CD14-positive monocyte (primary cell): ENCODE measurements around the gene IKZF4. TPM values are rescaled to one million over a fixed set of nuclear protein-coding genes. Genes with fewer than 3 reads are reported as not detected.
A peak's percentile ranks its signal among the peaks of the same experiment; 100 is the strongest.

Experiments
- DNase-seq, 3 donors: peaks; one replicate each; pipeline ENCODE4 v3.0.0-alpha.2; 2011 to 2022
- H2AFZ ChIP-seq: 2 replicates; pipeline ENCODE4 v1.6.0; 2012; ENCODE audit warnings: mild to moderate bottlenecking, low read depth, low read length, inconsistent platforms; ENCODE audit not compliant: insufficient read depth, poor library complexity, severe bottlenecking
- H3K27ac ChIP-seq, 2 donors: 1 replicate in 1 of 2; 2 replicates in 1 of 2; pipeline ENCODE4 v1.5.1; 2012 to 2013; ENCODE audit warnings: low read length in 2 of 2, control low read depth in 1 of 2, inconsistent platforms in 1 of 2, low read depth in 1 of 2, mild to moderate bottlenecking in 1 of 2
- H3K27me3 ChIP-seq, 2 donors: one replicate each; pipeline versions ENCODE4 v1.6.0 to v1.6.1; 2011 to 2013; ENCODE audit warnings: low read length in 2 of 2; ENCODE audit not compliant: control insufficient read depth in 2 of 2, insufficient read depth in 2 of 2
- H3K36me3 ChIP-seq, 2 donors: replicated peaks in 1 of 2; 1 replicate in 1 of 2; 2 replicates in 1 of 2; pipeline versions ENCODE4 v1.5.1 to v1.6.1; 2012 to 2013; ENCODE audit warnings: low read length in 2 of 2, control low read depth in 1 of 2, inconsistent platforms in 1 of 2, mild to moderate bottlenecking in 1 of 2; ENCODE audit not compliant: insufficient read depth in 2 of 2, control insufficient read depth in 1 of 2
- H3K4me1 ChIP-seq, 2 donors: 1 replicate in 1 of 2; 2 replicates in 1 of 2; pipeline versions ENCODE4 v1.5.1 to v1.6.1; 2012 to 2013; ENCODE audit warnings: low read length in 2 of 2, control low read depth in 1 of 2, inconsistent platforms in 1 of 2, mild to moderate bottlenecking in 1 of 2, moderate library complexity in 1 of 2; ENCODE audit not compliant: insufficient read depth in 2 of 2, control insufficient read depth in 1 of 2
- H3K4me2 ChIP-seq: replicated peaks from 2 replicates; pipeline ENCODE3; 2012; ENCODE audit warnings: low read length, moderate library complexity, mild to moderate bottlenecking; ENCODE audit not compliant: poor library complexity, severe bottlenecking; ENCODE audit errors: extremely low read depth
- H3K4me3 ChIP-seq, 3 experiments: fragments of 200-600 bp in 1 of 3; sonication (generic) in 1 of 3; replicated peaks in 1 of 3; 1 replicate in 2 of 3; 2 replicates in 1 of 3; pipeline ENCODE4 v1.5.1; 2011 to 2013; ENCODE audit warnings: low read length in 3 of 3, mild to moderate bottlenecking in 3 of 3, control low read depth in 2 of 3, low read depth in 2 of 3, inconsistent platforms in 1 of 3, moderate library complexity in 1 of 3
- H3K79me2 ChIP-seq: 2 replicates; pipeline ENCODE4 v1.6.0; 2012; ENCODE audit warnings: mild to moderate bottlenecking, control low read depth, inconsistent platforms, low read length, moderate library complexity; ENCODE audit not compliant: insufficient read depth
- H3K9ac ChIP-seq: 2 replicates; pipeline ENCODE4 v1.6.0; 2017; ENCODE audit warnings: low read length, mild to moderate bottlenecking; ENCODE audit not compliant: insufficient read depth, poor library complexity, severe bottlenecking
- H3K9me3 ChIP-seq, 2 donors: replicated peaks in 1 of 2; 1 replicate in 1 of 2; 2 replicates in 1 of 2; pipeline versions ENCODE4 v1.5.1 to v1.6.1; 2012 to 2013; ENCODE audit warnings: low read length in 2 of 2, control low read depth in 1 of 2; ENCODE audit not compliant: control insufficient read depth in 1 of 2, insufficient read depth in 1 of 2
- H4K20me1 ChIP-seq: 2 replicates; pipeline ENCODE4 v1.6.0; 2012; ENCODE audit warnings: mild to moderate bottlenecking, low read length, control low read depth, moderate library complexity; ENCODE audit not compliant: insufficient read depth
- H3K27ac Mint-ChIP-seq, 7 donors: one replicate each; pipeline ENCODE4 v1.8.0; 2020; ENCODE audit warnings: mild to moderate bottlenecking in 7 of 7, mixed read lengths in 7 of 7, moderate library complexity in 6 of 7, inconsistent platforms in 2 of 7
- H3K27me3 Mint-ChIP-seq, 3 donors: one replicate each; pipeline ENCODE4 v1.8.0; 2021 to 2022; ENCODE audit warnings: low read depth in 3 of 3, mild to moderate bottlenecking in 3 of 3, mixed read lengths in 3 of 3, moderate library complexity in 3 of 3, inconsistent platforms in 1 of 3
- H3K36me3 Mint-ChIP-seq, 2 donors: one replicate each; pipeline ENCODE4 v1.8.0; 2020; ENCODE audit warnings: mixed read lengths in 2 of 2, inconsistent platforms in 1 of 2, mild to moderate bottlenecking in 1 of 2
- H3K4me1 Mint-ChIP-seq: one replicate; pipeline ENCODE4 v1.8.0; 2020; ENCODE audit warnings: mild to moderate bottlenecking, mixed read lengths
- H3K4me3 Mint-ChIP-seq, 2 donors: one replicate each; pipeline ENCODE4 v1.8.0; 2020; ENCODE audit warnings: mild to moderate bottlenecking in 2 of 2, mixed read lengths in 2 of 2, moderate library complexity in 1 of 2
- H3K9me3 Mint-ChIP-seq, 7 donors: one replicate each; pipeline ENCODE4 v1.8.0; 2020 to 2022; ENCODE audit warnings: mixed read lengths in 7 of 7, mild to moderate bottlenecking in 6 of 7, moderate library complexity in 6 of 7, inconsistent platforms in 2 of 7
- WGBS: methylation state at CpG from one replicate; pipeline ENCODE4 v1.1.5; 2013; ENCODE audit warnings: missing lambda C conversion rate; ENCODE audit not compliant: insufficient coverage; 5-methylcytosine and 5-hydroxymethylcytosine counted together
- intact Hi-C, 2 donors: fragments of 100-400 bp; cut with micrococcal nuclease; formaldehyde crosslinking; loops; one replicate each; pipeline versions ENCODE4 v1.15.0 to v1.15.1; 2023
- polyA plus RNA-seq, 3 donors: library from polyadenylated mRNA; depleted of rRNA in 1 of 3; unstranded in 2 of 3; stranded (reverse) in 1 of 3; fragments of 300-500 nt in 2 of 3; fragments of >200 nt in 1 of 3; fragmentation: Illumina TruSeq in 2 of 3; gene quantifications; 1 replicate in 2 of 3; 2 replicates in 1 of 3; pipeline ENCODE4 v1.2.3, GENCODE V29; 2012 to 2021
- TF ChIP-seq, protein P1 (sequence below): fragments of 200-600 bp; IDR thresholded peaks from one replicate; pipeline ENCODE4 v1.8.0; 2022; ENCODE audit warnings: antibody characterized with exemption, mild to moderate bottlenecking

The IKZF4 gene
- polyA plus RNA-seq, 3 donors: 0.09 to 4.9 (median 1.3) TPM

GRCh38 chr12:56078427-56078826, 57.6 kb downstream of the IKZF4 start:
- H3K4me2 ChIP-seq: peak overlapping the region; percentile 76
- H3K9ac ChIP-seq: no peak overlapping the region
- no peak overlapping the region for H3K4me3 ChIP-seq
- no peaks in the 10 kb centered on the region for H4K20me1 ChIP-seq
- H3K4me1 ChIP-seq: peaks cover 20 to 21% of the 10 kb centered on the region in 2 donors
- Mint-ChIP-seq H3K4me3 (peak overlapping the region; percentile 84 to 93), H3K36me3 (peaks cover 3 to 5% of the 10 kb centered on the region in 2 donors), H3K27me3 (peaks cover 18 to 48% (median 41%) of the 10 kb centered on the region in 3 donors), H3K27ac (no peak overlapping the region), H3K4me1 (peaks cover 19% of the 10 kb centered on the region), H3K9me3 (peaks cover 0 to 5% (median 0%) of the 10 kb centered on the region in 7 donors)
- no peaks in the 10 kb centered on the region for H3K79me2 ChIP-seq
- no peaks in the 10 kb centered on the region for H3K9me3 ChIP-seq
- TF ChIP-seq, protein P1, sequence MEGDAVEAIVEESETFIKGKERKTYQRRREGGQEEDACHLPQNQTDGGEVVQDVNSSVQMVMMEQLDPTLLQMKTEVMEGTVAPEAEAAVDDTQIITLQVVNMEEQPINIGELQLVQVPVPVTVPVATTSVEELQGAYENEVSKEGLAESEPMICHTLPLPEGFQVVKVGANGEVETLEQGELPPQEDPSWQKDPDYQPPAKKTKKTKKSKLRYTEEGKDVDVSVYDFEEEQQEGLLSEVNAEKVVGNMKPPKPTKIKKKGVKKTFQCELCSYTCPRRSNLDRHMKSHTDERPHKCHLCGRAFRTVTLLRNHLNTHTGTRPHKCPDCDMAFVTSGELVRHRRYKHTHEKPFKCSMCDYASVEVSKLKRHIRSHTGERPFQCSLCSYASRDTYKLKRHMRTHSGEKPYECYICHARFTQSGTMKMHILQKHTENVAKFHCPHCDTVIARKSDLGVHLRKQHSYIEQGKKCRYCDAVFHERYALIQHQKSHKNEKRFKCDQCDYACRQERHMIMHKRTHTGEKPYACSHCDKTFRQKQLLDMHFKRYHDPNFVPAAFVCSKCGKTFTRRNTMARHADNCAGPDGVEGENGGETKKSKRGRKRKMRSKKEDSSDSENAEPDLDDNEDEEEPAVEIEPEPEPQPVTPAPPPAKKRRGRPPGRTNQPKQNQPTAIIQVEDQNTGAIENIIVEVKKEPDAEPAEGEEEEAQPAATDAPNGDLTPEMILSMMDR: no peak
- H2AFZ ChIP-seq: peak overlapping the region; percentile 84
- DNase-seq: no peak
- peaks cover 6 to 30% of the 10 kb centered on the region in 2 donors for H3K27me3 ChIP-seq
- H3K36me3 ChIP-seq: no peaks in the 10 kb centered on the region
- no CpG with 5 or more reads among the region's 1 CpG for WGBS
- no peak overlapping the region for H3K27ac ChIP-seq
- intact Hi-C loops: no loop called here

GRCh38 chr12:56078931-56079722, 58.3 kb downstream of the IKZF4 start:
- intact Hi-C loops: no loop called here
- TF ChIP-seq, protein P1: peak; percentile 83
- Mint-ChIP-seq H3K27ac (peak overlapping the region in 2 of 7 donors; percentile 37 to 63), H3K4me3 (peak overlapping the region; percentile 84 to 93), H3K4me1 (peaks cover 19% of the 10 kb centered on the region), H3K27me3 (peaks cover 22 to 55% (median 42%) of the 10 kb centered on the region in 3 donors), H3K36me3 (peaks cover 3 to 5% of the 10 kb centered on the region in 2 donors), H3K9me3 (peaks cover 0 to 5% (median 0%) of the 10 kb centered on the region in 7 donors)
- no peaks in the 10 kb centered on the region for H4K20me1 ChIP-seq
- H3K4me3 ChIP-seq: peak overlapping the region; percentile 24 to 79 (median 47)
- H3K4me1 ChIP-seq: peaks cover 20 to 21% of the 10 kb centered on the region in 2 donors
- peak overlapping the region; percentile 76 for H3K4me2 ChIP-seq
- H2AFZ ChIP-seq: peak overlapping the region; percentile 84
- H3K27me3 ChIP-seq: peaks cover 6 to 36% of the 10 kb centered on the region in 2 donors
- H3K36me3 ChIP-seq: no peaks in the 10 kb centered on the region
- H3K27ac ChIP-seq: no peak overlapping the region
- peak; percentile 62 to 66 (median 63) for DNase-seq
- H3K9ac ChIP-seq: peak overlapping the region; percentile 7
- H3K9me3 ChIP-seq: no peaks in the 10 kb centered on the region
- no peaks in the 10 kb centered on the region for H3K79me2 ChIP-seq
- WGBS: 10% methylated on average over 21 of the region's 50 CpGs
